ENCODE results near the gene SSPN. TPM values are rescaled to one million over a fixed set of nuclear protein-coding genes. Genes with fewer than 3 reads are reported as not detected.

Gene SSPN
- total and polyA plus RNA-seq, 9 of the 15 experiments (the other 6 are each of a cell fraction or from before 2014, with no cell fraction given): 0.40 TPM; not detected in 8

DNA sequence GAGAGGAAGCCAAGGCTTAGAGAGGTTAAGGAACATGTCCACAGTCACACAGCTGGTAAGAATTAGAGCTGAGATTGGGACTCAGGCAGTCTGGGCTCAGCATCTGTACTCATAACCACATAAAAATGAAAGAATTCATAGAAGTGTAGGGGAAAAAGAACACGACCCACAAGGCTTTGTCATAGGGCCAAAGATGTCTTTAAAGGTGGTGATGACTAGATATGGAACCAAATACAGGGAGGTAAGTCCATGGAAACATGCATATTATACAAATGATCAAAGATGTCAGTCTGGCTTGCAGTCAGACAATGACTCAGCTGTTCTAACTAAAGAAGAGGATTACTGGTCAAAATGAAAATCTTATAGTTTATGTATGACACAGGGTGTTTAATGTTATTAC, 7.2 kb upstream of the SSPN start (continued):
- TF ChIP-seq ZNF316 (IDR thresholded peaks at IDR 0.05) (peak; percentile 79), C11orf30 (IDR thresholded peaks at IDR 0.05; ENCODE audit: low read depth) (peak; percentile 61), RBM17 (IDR thresholded peaks at IDR 0.05; ENCODE audit: borderline replicate concordance, low read depth, low read length) (no peak), NFXL1 (CRISPR knock-in tag; IDR thresholded peaks at IDR 0.05) (no peak), ZNF232 (CRISPR knock-in tag; IDR thresholded peaks at IDR 0.05) (no peak)
- TF ChIP-seq, protein P1, sequence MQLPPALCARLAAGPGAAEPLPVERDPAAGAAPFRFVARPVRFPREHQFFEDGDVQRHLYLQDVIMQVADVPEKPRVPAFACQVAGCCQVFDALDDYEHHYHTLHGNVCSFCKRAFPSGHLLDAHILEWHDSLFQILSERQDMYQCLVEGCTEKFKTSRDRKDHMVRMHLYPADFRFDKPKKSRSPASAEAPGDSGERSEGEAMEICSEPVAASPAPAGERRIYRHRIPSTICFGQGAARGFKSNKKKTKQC (CRISPR knock-in tag; IDR thresholded peaks at IDR 0.05): no peak

DNA sequence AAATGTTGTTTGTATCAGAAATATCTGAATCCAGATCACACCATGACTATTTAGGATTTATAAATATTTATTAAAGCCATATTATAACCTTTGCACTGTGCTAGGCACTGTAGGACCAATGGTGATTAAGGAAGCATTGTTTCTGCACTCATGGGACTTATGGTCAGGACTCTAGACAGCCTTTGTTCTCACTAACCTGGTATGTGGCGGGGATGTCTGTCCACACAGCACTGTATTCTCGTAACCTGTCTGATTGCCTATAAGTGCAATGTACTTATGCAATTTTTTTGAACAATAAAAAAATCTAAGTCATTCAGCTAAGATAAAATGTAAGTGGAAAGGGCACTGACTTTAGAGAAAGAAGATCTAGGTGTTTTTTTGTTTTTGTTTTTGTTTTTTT, 6.7 kb upstream of the SSPN start:
- CTCF ChIA-PET (ENCODE audit: low intra/inter-chr PET ratio): no interaction called here
- FAIRE-seq: no peak

More for the DNA sequence above, 6.7 kb upstream of the SSPN start:
- 15% methylated on average over 2 of the region's 2 CpGs for WGBS (ENCODE audit: insufficient coverage, low coverage, missing lambda C conversion rate)
- POLR2A ChIA-PET: no interaction called here
- no peak overlapping the region for H3K4me2 ChIP-seq (ENCODE audit: insufficient read depth, low read length)
- no peaks in the 10 kb centered on the region for H3K36me3 ChIP-seq (ENCODE audit: control insufficient read depth, insufficient read depth, low read length)
- no peak overlapping the region for H3K27ac ChIP-seq (ENCODE audit: extremely low read depth, low read depth, low read length)
- intact Hi-C loops (cut with micrococcal nuclease): no loop called here
- no peak overlapping the region for H3K4me3 ChIP-seq
- H3K9me3 ChIP-seq (replicated peaks; ENCODE audit: control insufficient read depth, insufficient read depth, low read depth, low read length): no peaks in the 10 kb centered on the region
- H3K4me1 ChIP-seq (replicated peaks in 1 of 2; ENCODE audit: control insufficient read depth in 2 of 2, insufficient read depth in 2 of 2, low read length in 2 of 2): no peaks in the 10 kb centered on the region
- peaks cover 0 to 4% of the 10 kb centered on the region in 2 experiments; a peak in 2 of 5 replicates for H3K27me3 ChIP-seq (ENCODE audit: control insufficient read depth in 2 of 2, insufficient read depth in 2 of 2, low read length in 2 of 2)
- no TSS peak for BruUV-seq (replicated peaks)
- ATAC-seq: no peak
- H3K9ac ChIP-seq (ENCODE audit: insufficient read depth in 1 of 2, low read depth in 2 of 2, low read length in 2 of 2): no peak overlapping the region
- TF ChIP-seq HMG20A (CRISPR knock-in tag; conservative IDR thresholded peaks at IDR 0.05) (no peak), FOXP1 (CRISPR knock-in tag; IDR thresholded peaks at IDR 0.05) (no peak), ZNF232 (CRISPR knock-in tag; IDR thresholded peaks at IDR 0.05) (no peak), HNRNPK (IDR thresholded peaks at IDR 0.05; ENCODE audit: low read depth, low read length, poor library complexity, severe bottlenecking) (no peak)
- in situ Hi-C loops (cut with MboI): no loop called here
- no peaks in the 10 kb centered on the region for H3K79me2 ChIP-seq (ENCODE audit: control insufficient read depth, insufficient read depth, low read length)
- no peak for DNase-seq (ENCODE audit: extremely low read depth in 1 of 4, low spot score in 3 of 4)
- no peaks in the 10 kb centered on the region for H4K20me1 ChIP-seq (replicated peaks; ENCODE audit: control insufficient read depth, insufficient read depth, low read length)
- no peak overlapping the region for H2AFZ ChIP-seq (ENCODE audit: low read depth, low read length)
- no peaks in the 10 kb centered on the region for H3K9me1 ChIP-seq (ENCODE audit: control insufficient read depth, insufficient read depth, low read length)

Data from K562 (cell line).